Vagina (tissue), 2 donors: ENCODE measurements around the gene NSFL1C.

Source experiments
- POLR2A ChIP-seq, 2 donors: fragments of 450-650 bp; IDR thresholded peaks; one replicate each; pipeline ENCODE4 v1.6.1; 2017; ENCODE audit warnings: antibody characterized with exemption in 2 of 2, mild to moderate bottlenecking in 2 of 2, moderate library complexity in 2 of 2
- TF ChIP-seq, protein P1 (sequence below), 3 experiments: fragments of 450-650 bp in 2 of 3; fragments of 200-600 bp in 1 of 3; sonication (generic) in 1 of 3; IDR thresholded peaks; one replicate each; pipeline ENCODE4 v1.5.1; 2017 to 2019; ENCODE audit warnings: antibody characterized with exemption in 3 of 3, mild to moderate bottlenecking in 2 of 3, moderate library complexity in 2 of 3

DNA sequence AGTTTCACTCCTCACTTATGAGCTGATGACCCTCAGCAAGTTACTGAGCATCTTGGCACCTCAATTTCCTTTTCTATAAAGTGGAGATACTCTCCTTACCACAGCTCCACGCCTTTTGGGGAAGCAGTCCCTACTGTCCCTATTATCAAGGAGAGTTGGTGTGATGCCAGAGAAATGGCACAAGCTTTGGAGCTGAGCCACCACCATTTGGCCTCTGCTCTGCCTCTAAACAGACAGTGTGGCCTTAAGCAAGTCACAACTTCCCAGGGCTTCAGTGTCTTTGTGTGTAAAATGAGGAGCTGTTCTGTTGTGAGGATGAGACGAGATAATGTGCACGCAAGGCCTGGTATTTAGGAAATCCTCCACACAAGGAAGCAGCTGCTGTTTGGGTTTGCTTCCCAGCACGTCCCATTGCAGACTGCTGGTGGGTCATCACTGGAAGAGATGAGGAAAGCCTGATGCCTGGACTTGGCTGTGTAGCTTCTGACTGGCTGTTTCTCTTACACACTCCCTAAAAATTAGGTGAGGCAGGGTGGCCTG lies 18.5 kb downstream of the NSFL1C start:
- TF ChIP-seq, protein P1, sequence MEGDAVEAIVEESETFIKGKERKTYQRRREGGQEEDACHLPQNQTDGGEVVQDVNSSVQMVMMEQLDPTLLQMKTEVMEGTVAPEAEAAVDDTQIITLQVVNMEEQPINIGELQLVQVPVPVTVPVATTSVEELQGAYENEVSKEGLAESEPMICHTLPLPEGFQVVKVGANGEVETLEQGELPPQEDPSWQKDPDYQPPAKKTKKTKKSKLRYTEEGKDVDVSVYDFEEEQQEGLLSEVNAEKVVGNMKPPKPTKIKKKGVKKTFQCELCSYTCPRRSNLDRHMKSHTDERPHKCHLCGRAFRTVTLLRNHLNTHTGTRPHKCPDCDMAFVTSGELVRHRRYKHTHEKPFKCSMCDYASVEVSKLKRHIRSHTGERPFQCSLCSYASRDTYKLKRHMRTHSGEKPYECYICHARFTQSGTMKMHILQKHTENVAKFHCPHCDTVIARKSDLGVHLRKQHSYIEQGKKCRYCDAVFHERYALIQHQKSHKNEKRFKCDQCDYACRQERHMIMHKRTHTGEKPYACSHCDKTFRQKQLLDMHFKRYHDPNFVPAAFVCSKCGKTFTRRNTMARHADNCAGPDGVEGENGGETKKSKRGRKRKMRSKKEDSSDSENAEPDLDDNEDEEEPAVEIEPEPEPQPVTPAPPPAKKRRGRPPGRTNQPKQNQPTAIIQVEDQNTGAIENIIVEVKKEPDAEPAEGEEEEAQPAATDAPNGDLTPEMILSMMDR (IDR thresholded peaks at IDR 0.05): no peak
- TF ChIP-seq POLR2A (IDR thresholded peaks at IDR 0.05): no peak
